Testis (tissue), 3 donors: ENCODE measurements around the gene PLCXD1. TPM values are rescaled to one million over a fixed set of nuclear protein-coding genes. Genes with fewer than 3 reads are reported as not detected.
A peak's percentile ranks its signal among the peaks of the same experiment; 100 is the strongest.
"Not testable (repeated sequence)": the region's sequence is repeated elsewhere in the genome, so short reads cannot be mapped to it uniquely, and the experiment has no call there.

ENCODE experiments used
- DNase-seq: peaks from one replicate; pipeline ENCODE4 v3.0.0-alpha.2; 2019
- H3K27ac ChIP-seq, 2 donors: fragments of 200-600 bp; sonication (generic); one replicate each; pipeline ENCODE4 v1.5.1; 2019
- H3K27me3 ChIP-seq: fragments of 200-600 bp; sonication (generic); one replicate; pipeline ENCODE4 v1.5.1; 2019
- H3K36me3 ChIP-seq: fragments of 200-600 bp; sonication (generic); one replicate; pipeline ENCODE4 v1.5.1; 2017; ENCODE audit warnings: low read depth; ENCODE audit errors: missing control alignments
- H3K4me1 ChIP-seq: fragments of 200-600 bp; sonication (generic); one replicate; pipeline ENCODE4 v1.5.1; 2019
- H3K4me3 ChIP-seq, 2 donors: fragments of 200-600 bp; sonication (generic); one replicate each; pipeline ENCODE4 v1.5.1; 2017 to 2019
- H3K9me3 ChIP-seq: fragments of 200-600 bp; sonication (generic); one replicate; pipeline ENCODE4 v1.5.1; 2017
- POLR2A ChIP-seq: fragments of 450-650 bp; IDR thresholded peaks from one replicate; pipeline ENCODE4 v1.6.1; 2017; ENCODE audit warnings: antibody characterized with exemption, mild to moderate bottlenecking, moderate library complexity
- WGBS, 2 donors: methylation state at CpG; one replicate each; pipeline ENCODE4 v1.1.5; 2018; 5-methylcytosine and 5-hydroxymethylcytosine counted together
- intact Hi-C: fragments of 100-400 bp; cut with DNase I; formaldehyde crosslinking; loops from one replicate; pipeline ENCODE4 v1.15.1; 2023; ENCODE audit warnings: low total_unique reads
- polyA plus RNA-seq: library from polyadenylated mRNA; stranded (reverse); fragments of 350-450 nt; fragmentation: Illumina TruSeq; extraction: RNeasy Lipid Tissue Mini Kit (QIAGEN cat#74804); gene quantifications from one replicate; pipeline ENCODE4 v1.2.3, GENCODE V29; 2014; ENCODE audit warnings: low read depth, low replicate concordance; ENCODE audit not compliant: insufficient read depth
- total RNA-seq, 2 donors: library from RNA; depleted of rRNA; stranded (reverse); fragments of >200 nt; gene quantifications; one replicate each; pipeline ENCODE4 v1.2.3, GENCODE V29; 2016
- TF ChIP-seq, protein P1 (sequence below), 3 experiments: fragments of 450-650 bp in 2 of 3; fragments of 200-600 bp in 1 of 3; sonication (generic) in 1 of 3; IDR thresholded peaks; one replicate each; pipeline ENCODE4 v1.5.1; 2016 to 2019; ENCODE audit warnings: antibody characterized with exemption in 3 of 3, mild to moderate bottlenecking in 2 of 3, moderate library complexity in 1 of 3

PLCXD1 gene
- total and polyA plus RNA-seq, 3 donors from 2014 or later = 14.6 to 24.0 (median 15.7) TPM

- 27 to 36% methylated on average over 11 to 24 of the region's 36 CpGs for WGBS, 2 donors
- Histone ChIP-seq H3K27ac (no peak overlapping the region), H3K9me3 (no peaks in the 10 kb centered on the region), H3K4me1 (peaks cover 3% of the 10 kb centered on the region), H3K4me3 (peak overlapping the region; percentile 1 to 22), H3K36me3 (no peaks in the 10 kb centered on the region), H3K27me3 (no peaks in the 10 kb centered on the region)
- no peak for TF ChIP-seq POLR2A
- TF ChIP-seq, protein P1, sequence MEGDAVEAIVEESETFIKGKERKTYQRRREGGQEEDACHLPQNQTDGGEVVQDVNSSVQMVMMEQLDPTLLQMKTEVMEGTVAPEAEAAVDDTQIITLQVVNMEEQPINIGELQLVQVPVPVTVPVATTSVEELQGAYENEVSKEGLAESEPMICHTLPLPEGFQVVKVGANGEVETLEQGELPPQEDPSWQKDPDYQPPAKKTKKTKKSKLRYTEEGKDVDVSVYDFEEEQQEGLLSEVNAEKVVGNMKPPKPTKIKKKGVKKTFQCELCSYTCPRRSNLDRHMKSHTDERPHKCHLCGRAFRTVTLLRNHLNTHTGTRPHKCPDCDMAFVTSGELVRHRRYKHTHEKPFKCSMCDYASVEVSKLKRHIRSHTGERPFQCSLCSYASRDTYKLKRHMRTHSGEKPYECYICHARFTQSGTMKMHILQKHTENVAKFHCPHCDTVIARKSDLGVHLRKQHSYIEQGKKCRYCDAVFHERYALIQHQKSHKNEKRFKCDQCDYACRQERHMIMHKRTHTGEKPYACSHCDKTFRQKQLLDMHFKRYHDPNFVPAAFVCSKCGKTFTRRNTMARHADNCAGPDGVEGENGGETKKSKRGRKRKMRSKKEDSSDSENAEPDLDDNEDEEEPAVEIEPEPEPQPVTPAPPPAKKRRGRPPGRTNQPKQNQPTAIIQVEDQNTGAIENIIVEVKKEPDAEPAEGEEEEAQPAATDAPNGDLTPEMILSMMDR (IDR thresholded peaks at IDR 0.05) = no peak
- DNase-seq = peak; percentile 62
- intact Hi-C loops = no loop called here
These were observed 5.1 kb upstream of the PLCXD1 start for GRCh38 chrX:275967-276580.

DNA sequence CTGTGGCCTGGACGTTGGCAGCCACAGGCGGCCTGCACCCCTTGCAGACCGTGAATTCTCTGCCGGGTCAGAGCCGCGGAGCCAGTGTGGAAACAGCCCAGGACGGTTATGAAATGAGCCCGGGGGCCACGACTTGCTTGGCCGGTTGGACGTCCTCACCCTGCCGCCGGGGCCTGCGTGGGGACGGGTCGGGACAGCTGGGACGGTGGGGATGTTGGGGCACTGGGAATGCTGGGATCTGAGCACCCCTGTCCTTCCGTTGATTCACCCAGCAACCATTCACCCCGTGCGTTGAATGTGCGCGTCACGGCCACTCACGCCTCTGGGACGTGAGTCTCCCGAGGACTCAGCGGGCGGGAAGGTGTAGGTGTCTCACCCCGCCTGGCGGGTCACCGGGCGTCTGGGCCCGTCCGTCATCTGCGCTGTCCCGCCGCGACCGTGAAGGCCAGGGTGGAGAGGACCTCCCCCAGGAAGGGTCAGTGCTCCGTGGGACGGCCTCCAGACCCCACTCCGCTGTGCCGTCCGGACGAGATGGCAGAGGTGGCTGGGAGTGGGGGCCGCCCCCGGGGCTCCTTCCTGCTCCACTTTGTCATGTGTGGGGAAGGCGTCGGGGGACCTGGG is 4.5 kb upstream of the PLCXD1 start:
- H3K27ac ChIP-seq = no peak overlapping the region
- no peak for DNase-seq
- H3K4me1 ChIP-seq = peaks cover 3% of the 10 kb centered on the region
- H3K9me3 ChIP-seq = no peaks in the 10 kb centered on the region
- H3K36me3 ChIP-seq = no peaks in the 10 kb centered on the region
- no peak for TF ChIP-seq POLR2A
- TF ChIP-seq, protein P1 (IDR thresholded peaks at IDR 0.05) = no peak
- H3K27me3 ChIP-seq = no peaks in the 10 kb centered on the region
- peak overlapping the region; percentile 1 to 22 for H3K4me3 ChIP-seq
- WGBS, 2 donors = 16 to 29% methylated on average over 13 to 48 of the region's 49 CpGs
- intact Hi-C loops = no loop called here

GRCh38 chrX:279757-280604 is 1.2 kb upstream of the PLCXD1 start:
- H3K27ac ChIP-seq, H3K4me1 ChIP-seq, H3K36me3 ChIP-seq, H3K9me3 ChIP-seq, H3K4me3 ChIP-seq, H3K27me3 ChIP-seq, intact Hi-C loops: not testable (repeated sequence)
- 56 to 72% methylated on average over 23 to 30 of the region's 45 CpGs for WGBS, 2 donors
- peak; percentile 5 for DNase-seq

- 0% methylated on average over 3 of the region's 24 CpGs; no CpG with 5 or more reads in 1 of the 2 donors for WGBS, 2 donors
- H3K4me3 ChIP-seq, DNase-seq, H3K4me1 ChIP-seq, intact Hi-C loops, H3K27me3 ChIP-seq, H3K27ac ChIP-seq, H3K9me3 ChIP-seq, H3K36me3 ChIP-seq: not testable (repeated sequence)
These were observed 459 bp upstream of the PLCXD1 start for GRCh38 chrX:280722-281121.

GRCh38 chrX:282000-282681 is 960 bp downstream of the PLCXD1 start:
- H3K9me3 ChIP-seq, H3K27me3 ChIP-seq, H3K36me3 ChIP-seq, intact Hi-C loops, H3K4me3 ChIP-seq, H3K27ac ChIP-seq, H3K4me1 ChIP-seq: not testable (repeated sequence)
- 50 to 72% methylated on average over 21 of the region's 21 CpGs for WGBS, 2 donors
- DNase-seq = peak; percentile 10
